ENCODE data around the gene RPL26. TPM values are rescaled to one million over a fixed set of nuclear protein-coding genes. Genes with fewer than 3 reads are reported as not detected.
"Not testable (repeated sequence)": the region's sequence is repeated elsewhere in the genome, so short reads cannot be mapped to it uniquely, and the experiment has no call there.

Gene RPL26
- total and polyA plus RNA-seq, 2 donors (not counting 3 experiments of a cell fraction or from before 2014, with no cell fraction given), result 1,805 to 2,229 TPM

GRCh38 chr17:8375738-8376259, 7.2 kb downstream of the RPL26 start:
- Histone ChIP-seq H3K9me3 (replicated peaks; ENCODE audit: control insufficient read depth, insufficient read depth, low read length) (no peaks in the 10 kb centered on the region), H3K79me2 (ENCODE audit: control insufficient read depth, insufficient read depth, low read length) (peaks cover 25% of the 10 kb centered on the region), H3K9me1 (replicated peaks; ENCODE audit: control insufficient read depth, extremely low read depth, insufficient read depth, low read length) (no peaks in the 10 kb centered on the region), H4K20me1 (replicated peaks; ENCODE audit: control insufficient read depth, extremely low read depth, insufficient read depth, low read length) (no peaks in the 10 kb centered on the region), H3K4me1 (ENCODE audit: control insufficient read depth, extremely low read depth, insufficient read depth, low read length) (peaks cover 20% of the 10 kb centered on the region), H3K36me3 (ENCODE audit: control insufficient read depth in 2 of 2, extremely low read depth in 1 of 2, insufficient read depth in 2 of 2, low read length in 2 of 2) (peaks cover 17 to 25% of the 10 kb centered on the region in 2 experiments), H2AFZ (ENCODE audit: low read depth, low read length) (no peak overlapping the region), H3K4me3 (replicated peaks in 1 of 3; ENCODE audit: insufficient read depth in 1 of 3, low read depth in 1 of 3, low read length in 3 of 3) (peak overlapping the region; percentile 45 to 71 (median 64)), H3K9ac (replicated peaks; ENCODE audit: extremely low read depth, insufficient read depth, low read length) (peak overlapping the region; percentile 78), H3K27me3 (ENCODE audit: control insufficient read depth in 2 of 2, insufficient read depth in 2 of 2, low read length in 2 of 2) (no peaks in the 10 kb centered on the region), H3K4me2 (ENCODE audit: insufficient read depth, low read length) (peak overlapping the region; percentile 82), H3K27ac (ENCODE audit: insufficient read depth, low read depth, low read length) (peak overlapping the region; percentile 75)
- intact Hi-C loops (cut with micrococcal nuclease), result loop anchor here (1.0 kb wide), 3 partner anchors 15 to 65 kb away; partner anchors contain the start of gene ARHGEF15
- ChIA-PET POLR2A (interaction anchor here (1.0 to 2.9 kb wide), 6 partner anchors 15 to 128 kb away, joined by 3 to 21 read pairs (median 4); partner anchors contain the start of genes CTC1 and RANGRF), CTCF (interaction anchor here (1.1 to 3.3 kb wide), 6 partner anchors 15 to 75 kb away, joined by 3 to 39 read pairs (median 12); no protein-coding TSS in a partner anchor)
- dilution Hi-C loops (cut with MboI; ENCODE audit: extremely low pct_ligation_motif_present, low sequenced_read_pairs), result no loop called here
- DNase-seq (ENCODE audit: low read depth, low spot score), result no peak
- TSS peak; percentile 68 for BruUV-seq (replicated peaks)
- FAIRE-seq, result no peak
- TF ChIP-seq MAX (IDR thresholded peaks at IDR 0.05; ENCODE audit: insufficient read depth, insufficient read length) (no peak), GATA2 (IDR thresholded peaks at IDR 0.05; ENCODE audit: insufficient read depth, insufficient read length, low read depth, low read length) (no peak), POLR2AphosphoS5 (IDR thresholded peaks at IDR 0.05; ENCODE audit: insufficient read depth, low read depth, low read length) (no peak), CTCF (IDR thresholded peaks at IDR 0.05; ENCODE audit: extremely low read depth in 1 of 2, insufficient read depth in 1 of 2, low read depth in 1 of 2, low read length in 2 of 2) (no peak), EZH2 (IDR thresholded peaks at IDR 0.05; ENCODE audit: borderline replicate concordance, low read depth, low read length, severe bottlenecking) (no peak), FOS (IDR thresholded peaks at IDR 0.05; ENCODE audit: borderline replicate concordance, insufficient read depth, low read length) (no peak), MYC (IDR thresholded peaks at IDR 0.05; ENCODE audit: low read depth, low read length) (no peak)

- DNase-seq (ENCODE audit: low read depth, low spot score); BruUV-seq (replicated peaks): not testable (repeated sequence)
Measured at GRCh38 chr17:8373856-8374255, 9.1 kb downstream of the RPL26 start.

More at GRCh38 chr17:8373856-8374255, 9.1 kb downstream of the RPL26 start:
- H3K4me2 ChIP-seq (ENCODE audit: insufficient read depth, low read length); H3K27me3 ChIP-seq (ENCODE audit: control insufficient read depth in 2 of 2, insufficient read depth in 2 of 2, low read length in 2 of 2); H3K27ac ChIP-seq (ENCODE audit: insufficient read depth, low read depth, low read length); H3K79me2 ChIP-seq (ENCODE audit: control insufficient read depth, insufficient read depth, low read length); H4K20me1 ChIP-seq (replicated peaks; ENCODE audit: control insufficient read depth, extremely low read depth, insufficient read depth, low read length); CTCF ChIA-PET; H3K4me1 ChIP-seq (ENCODE audit: control insufficient read depth, extremely low read depth, insufficient read depth, low read length); POLR2A ChIA-PET; H2AFZ ChIP-seq (ENCODE audit: low read depth, low read length); FAIRE-seq; H3K9me1 ChIP-seq (replicated peaks; ENCODE audit: control insufficient read depth, extremely low read depth, insufficient read depth, low read length); H3K4me3 ChIP-seq (replicated peaks in 1 of 3; ENCODE audit: insufficient read depth in 1 of 3, low read depth in 1 of 3, low read length in 3 of 3); dilution Hi-C loops (cut with MboI; ENCODE audit: extremely low pct_ligation_motif_present, low sequenced_read_pairs); intact Hi-C loops (cut with micrococcal nuclease); H3K9ac ChIP-seq (replicated peaks; ENCODE audit: extremely low read depth, insufficient read depth, low read length); H3K9me3 ChIP-seq (replicated peaks; ENCODE audit: control insufficient read depth, insufficient read depth, low read length): not testable (repeated sequence)
- H3K36me3 ChIP-seq (ENCODE audit: control insufficient read depth in 2 of 2, extremely low read depth in 1 of 2, insufficient read depth in 2 of 2, low read length in 2 of 2), result peaks cover 14 to 16% of the 10 kb centered on the region in 2 experiments

Data from endothelial cell of umbilical vein (primary cell).